Ishikawa (cell line): ENCODE data around the gene TMSB4X.

Experiments used
- CEBPB ChIP-seq: IDR thresholded peaks from 2 replicates; pipeline ENCODE4 v1.6.1; 2012
- CREB1 ChIP-seq: IDR thresholded peaks from 2 replicates; pipeline ENCODE4 v1.6.1; 2012; ENCODE audit warnings: low read depth
- EGR1 ChIP-seq: IDR thresholded peaks from 2 replicates; pipeline ENCODE4 v1.6.1; 2012
- FOXM1 ChIP-seq: IDR thresholded peaks from 2 replicates; pipeline ENCODE4 v1.6.1; 2012; ENCODE audit warnings: low read depth, borderline replicate concordance
- MAX ChIP-seq: IDR thresholded peaks from 2 replicates; pipeline ENCODE4 v1.6.1; 2012
- RAD21 ChIP-seq: IDR thresholded peaks from 2 replicates; pipeline ENCODE4 v1.6.1; 2012; ENCODE audit warnings: low read depth
- TEAD4 ChIP-seq: IDR thresholded peaks from 2 replicates; pipeline ENCODE4 v1.6.1; 2012

GRCh38 chrX:12973561-12974304, 1.2 kb upstream of the TMSB4X start:
- TF ChIP-seq CREB1 (no peak), FOXM1 (no peak), CEBPB (no peak), RAD21 (no peak), EGR1 (no peak), TEAD4 (no peak), MAX (no peak)
